ENCODE data around the gene WASHC2C.
"Not testable (repeated sequence)": the region's sequence is repeated elsewhere in the genome, so short reads cannot be mapped to it uniquely, and the experiment has no call there.

Gene WASHC2C

GRCh38 chr10:45726703-45727420 is at the start of gene WASHC2C:
Gene WASHC2C, plus strand, starts transcription at chr10:45727266. Its CDS starts 52 bp downstream, at chr10:45727318.
- peak; percentile 92 for DNase-seq

GRCh38 chr10:45678467-45678866 is 48.6 kb upstream of the WASHC2C start:
- not testable (repeated sequence) for DNase-seq

GRCh38 chr10:45710200-45710796 is 16.8 kb upstream of the WASHC2C start:
- DNase-seq, result not testable (repeated sequence)

GRCh38 chr10:45711223-45711622 is 15.8 kb upstream of the WASHC2C start:
- DNase-seq, result not testable (repeated sequence)

GRCh38 chr10:45717053-45717452 is 10.0 kb upstream of the WASHC2C start:
- not testable (repeated sequence) for DNase-seq

- DNase-seq, result not testable (repeated sequence)
Observed at GRCh38 chr10:45717642-45718041, 9.4 kb upstream of the WASHC2C start.

- not testable (repeated sequence) for DNase-seq
Observed at GRCh38 chr10:45721503-45721902, 5.6 kb upstream of the WASHC2C start.

GRCh38 chr10:45723851-45724250 is 3.2 kb upstream of the WASHC2C start:
- DNase-seq, result not testable (repeated sequence)

GRCh38 chr10:45727421-45727965 is 427 bp downstream of the WASHC2C start:
- DNase-seq, result not testable (repeated sequence)

GRCh38 chr10:45734449-45734848 is 7.4 kb downstream of the WASHC2C start:
- DNase-seq, result not testable (repeated sequence)

GRCh38 chr10:45734867-45735266 is 7.8 kb downstream of the WASHC2C start:
- peak; percentile 10 for DNase-seq

GRCh38 chr10:45741559-45741958 is 14.5 kb downstream of the WASHC2C start:
- not testable (repeated sequence) for DNase-seq

- not testable (repeated sequence) for DNase-seq
Observed at GRCh38 chr10:45742014-45742413, 14.9 kb downstream of the WASHC2C start.

GRCh38 chr10:45751141-45751540 is 24.1 kb downstream of the WASHC2C start:
- DNase-seq, result peak; percentile 2

- DNase-seq, result not testable (repeated sequence)
Observed at GRCh38 chr10:45752210-45752609, 25.1 kb downstream of the WASHC2C start.

GRCh38 chr10:45753979-45754495 is 27.0 kb downstream of the WASHC2C start:
- DNase-seq, result not testable (repeated sequence)

- DNase-seq, result not testable (repeated sequence)
Observed at GRCh38 chr10:45755083-45755482, 28.0 kb downstream of the WASHC2C start.

- DNase-seq, result not testable (repeated sequence)
Observed at GRCh38 chr10:45756065-45756464, 29.0 kb downstream of the WASHC2C start.

GRCh38 chr10:45757661-45758396 is 30.8 kb downstream of the WASHC2C start:
- not testable (repeated sequence) for DNase-seq

GRCh38 chr10:45761622-45762021 is 34.6 kb downstream of the WASHC2C start:
- DNase-seq, result not testable (repeated sequence)

GRCh38 chr10:45763037-45763436 is 36.0 kb downstream of the WASHC2C start:
- DNase-seq, result not testable (repeated sequence)

- DNase-seq, result not testable (repeated sequence)
Observed at GRCh38 chr10:45768334-45768733, 41.3 kb downstream of the WASHC2C start.

Measured in hematopoietic multipotent progenitor cell treated with erythropoietin and hydrocortisone succinate and interleukin-3 and kit ligand, for 4 days (in vitro differentiated cells).